HG03139 (cell line): Measurements from ENCODE around the gene OBP2B.
"Not testable (repeated sequence)": the region's sequence is repeated elsewhere in the genome, so short reads cannot be mapped to it uniquely, and the experiment has no call there.

Experiments used
- ATAC-seq: cut with Tn5 transposase; IDR thresholded peaks from one replicate; pipeline ENCODE4 v1.9.1; 2021; ENCODE audit not compliant: unreplicated experiment

Gene OBP2B

DNA sequence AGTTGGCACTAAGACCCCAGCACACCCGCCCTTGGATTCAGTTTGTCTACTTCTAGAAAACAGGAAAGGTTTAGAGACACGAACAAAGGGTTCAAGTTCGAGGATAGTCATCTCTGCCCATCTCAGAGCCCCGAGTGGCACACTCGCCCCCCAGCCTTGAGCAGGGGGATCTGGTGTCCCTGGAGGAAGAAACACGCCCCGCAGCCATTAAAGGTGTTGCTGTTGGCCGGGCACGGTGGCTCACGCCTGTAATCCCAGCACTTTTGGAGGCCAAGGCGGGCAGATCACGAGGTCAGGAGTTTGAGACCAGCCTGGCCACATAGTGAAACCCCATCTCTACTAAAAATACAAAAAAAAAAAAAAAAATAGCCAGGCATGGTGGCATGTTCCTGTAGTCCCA lies 39.4 kb downstream of the OBP2B start:
- not testable (repeated sequence) for ATAC-seq

DNA sequence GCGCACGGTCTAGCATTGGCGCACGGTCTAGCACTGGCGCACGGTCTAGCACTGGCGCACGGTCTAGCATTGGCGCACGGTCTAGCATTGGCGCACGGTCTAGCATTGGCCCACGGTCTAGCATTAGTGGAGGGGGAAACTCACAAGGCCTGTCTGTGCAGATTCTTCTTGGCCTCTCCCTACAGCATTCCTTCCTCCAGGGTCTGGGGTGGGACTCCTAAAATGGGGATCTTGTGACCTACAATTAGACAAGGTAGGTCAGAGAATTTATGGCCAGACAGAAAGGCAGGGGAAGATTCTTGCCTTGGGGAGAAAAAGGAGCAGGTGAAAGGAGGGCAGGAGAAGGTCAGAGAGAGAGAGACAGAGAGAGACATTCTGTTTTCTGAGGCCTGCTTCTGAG lies 39.9 kb downstream of the OBP2B start:
- no peak for ATAC-seq

DNA sequence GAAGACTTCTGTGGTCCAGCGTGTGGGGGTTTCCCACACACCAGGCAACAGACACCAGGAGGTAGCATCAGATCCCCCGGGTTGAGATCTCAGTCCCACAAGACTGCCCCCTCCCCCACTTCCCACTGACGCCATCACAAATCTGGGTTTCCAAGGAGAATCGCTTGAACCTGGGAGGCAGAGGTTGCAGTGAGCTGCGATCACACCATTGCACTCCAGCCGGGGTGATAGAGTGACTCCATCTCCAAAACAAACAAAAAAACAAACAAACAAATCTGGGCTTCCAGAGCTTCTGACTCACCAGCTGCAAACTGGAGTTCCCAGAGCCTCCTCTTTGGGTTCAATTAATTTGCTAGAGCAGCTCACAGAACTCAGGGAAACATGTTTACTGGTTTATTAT lies 40.6 kb downstream of the OBP2B start:
- ATAC-seq = no peak

DNA sequence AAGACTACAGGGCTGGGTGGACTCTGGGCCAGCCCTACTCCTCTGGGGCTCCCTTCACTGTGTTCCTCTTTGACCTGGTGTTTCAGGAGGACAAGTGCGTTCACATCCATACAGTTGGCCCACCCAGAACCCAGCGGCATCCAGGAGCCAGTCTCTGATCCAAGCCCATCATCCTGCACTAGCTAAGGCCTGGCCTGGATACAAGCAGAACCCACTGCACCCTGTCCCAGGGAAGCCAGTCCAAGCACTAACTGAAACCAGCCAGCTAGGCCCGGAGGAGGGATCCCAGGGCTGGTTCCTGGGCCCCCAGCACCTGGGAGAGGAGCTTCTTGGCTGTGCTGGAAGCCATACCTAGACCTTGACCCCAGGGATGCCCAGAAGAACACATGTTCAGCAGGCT lies 41.3 kb downstream of the OBP2B start:
- no peak for ATAC-seq

DNA sequence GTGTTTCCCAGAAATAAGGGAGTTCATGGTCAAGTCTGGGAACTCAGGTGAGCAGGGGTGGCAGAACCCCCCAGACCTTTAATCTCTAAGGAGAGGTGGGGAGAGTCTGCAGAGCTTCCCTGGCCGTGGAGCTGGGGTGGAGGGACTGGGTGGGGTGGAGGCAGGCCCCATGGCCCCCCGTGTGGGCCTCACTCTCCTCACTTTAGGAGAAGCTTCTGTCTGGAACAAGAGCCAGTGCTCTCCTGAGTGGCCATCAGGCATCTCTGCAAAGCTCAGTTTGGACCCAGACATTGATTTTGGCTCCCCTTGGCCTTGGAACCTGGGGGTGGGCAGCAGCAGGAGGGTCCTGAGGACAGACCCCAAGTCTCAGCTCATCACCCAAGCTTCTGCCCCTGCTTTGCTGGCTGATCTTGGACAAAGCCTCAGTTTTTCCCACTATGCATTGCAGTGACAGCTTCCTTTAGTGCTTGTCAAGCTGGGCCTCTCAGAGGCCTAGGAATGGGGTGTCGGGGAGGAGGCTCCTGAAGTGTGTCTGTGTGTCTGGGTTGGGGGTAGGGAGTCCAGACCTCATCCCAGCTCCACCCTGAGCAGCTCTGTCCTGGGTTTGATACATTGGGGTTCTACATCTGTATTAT lies 41.8 kb downstream of the OBP2B start:
- ATAC-seq = no peak

DNA sequence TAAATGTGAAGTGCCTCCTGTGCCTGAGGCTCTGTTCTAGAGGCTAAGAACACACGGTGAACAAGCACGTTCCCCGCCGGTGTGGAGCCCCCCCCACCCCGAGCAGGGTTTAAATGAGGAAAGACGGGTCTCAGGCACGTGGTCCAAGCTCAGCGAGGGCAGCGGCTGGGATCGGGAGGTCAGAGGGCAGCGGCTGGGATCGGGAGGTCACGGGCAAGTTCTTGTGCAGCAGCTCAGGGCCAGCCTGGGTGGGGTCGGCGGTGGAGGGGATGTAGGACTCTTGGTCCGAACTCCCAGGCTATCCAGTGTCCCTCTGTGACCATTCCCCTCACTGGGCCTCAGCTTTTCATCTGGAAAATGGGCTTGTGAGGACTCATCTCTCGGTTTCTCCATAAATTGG lies 42.7 kb downstream of the OBP2B start:
- no peak for ATAC-seq

DNA sequence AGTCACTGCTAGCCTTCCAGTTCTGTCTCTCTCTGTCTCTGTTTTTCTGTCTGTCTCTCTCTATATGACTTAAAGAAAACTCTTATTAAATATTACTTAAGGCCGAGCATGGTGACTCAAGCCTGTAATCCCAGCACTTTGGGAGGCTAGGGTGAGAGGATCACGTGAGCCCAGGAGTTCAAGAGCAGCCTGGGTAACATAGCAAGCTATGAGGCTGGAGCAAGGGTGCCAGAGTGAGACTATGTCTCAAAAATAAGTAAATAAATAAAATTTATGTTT lies 43.7 kb downstream of the OBP2B start:
- ATAC-seq = no peak

DNA sequence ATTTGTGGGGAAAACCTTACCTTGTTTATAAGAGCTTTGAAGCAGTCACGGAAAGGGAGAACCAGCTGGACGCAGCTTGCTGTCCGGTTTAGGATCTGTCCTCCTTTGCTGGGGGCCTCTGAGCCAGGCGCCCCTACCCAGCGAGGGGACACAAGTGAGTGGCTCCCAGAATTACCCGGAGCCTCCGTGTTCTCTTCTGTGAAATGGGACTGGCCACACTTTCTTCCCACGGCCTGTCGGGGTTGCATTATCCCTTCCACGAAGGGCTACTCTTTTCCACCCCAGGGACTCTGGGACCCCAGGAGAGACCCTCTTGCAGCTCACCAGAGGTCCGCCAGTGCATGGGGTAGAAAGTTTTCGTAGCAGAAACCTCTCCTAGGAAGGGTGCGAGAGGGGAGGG lies 44.9 kb downstream of the OBP2B start:
- ATAC-seq = no peak

DNA sequence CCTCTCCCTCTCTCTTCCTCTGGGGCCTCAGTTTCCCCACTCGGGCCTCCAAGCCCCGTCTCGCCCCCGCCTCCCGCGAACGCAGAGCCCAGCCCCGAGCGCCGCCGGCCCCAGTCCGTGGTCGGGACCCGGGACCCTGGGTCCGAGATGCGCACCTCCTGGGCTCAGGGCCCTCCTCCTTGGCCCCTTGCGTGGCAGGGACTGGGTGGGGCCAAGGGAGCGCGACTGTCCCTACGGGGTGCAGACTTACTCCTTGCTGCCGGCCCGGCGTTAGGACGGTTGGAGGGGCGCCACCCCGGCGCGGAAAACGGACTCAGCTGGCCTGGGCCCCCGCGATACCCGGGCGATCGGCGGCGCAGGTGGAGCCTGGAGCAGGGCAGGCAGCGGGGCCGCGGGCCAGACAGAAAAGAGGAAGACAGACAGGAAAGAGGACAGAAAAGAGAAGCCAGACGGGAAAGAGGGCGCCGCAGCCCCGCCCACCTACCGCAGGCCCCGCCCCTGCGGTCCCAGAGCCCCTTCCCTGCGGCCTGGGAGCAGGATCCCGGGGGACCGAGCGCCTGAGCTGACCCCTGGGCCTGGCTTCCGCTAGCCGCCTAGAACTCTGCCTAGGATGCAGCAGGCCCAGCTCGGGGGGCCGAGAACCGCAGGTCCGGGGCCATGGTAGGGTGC lies 45.4 kb downstream of the OBP2B start, which contains the start of gene GBGT1:
Gene GBGT1, minus strand, starts transcription at position 411 of the 669 bp plus-strand sequence. CDS start 1,502 bp downstream, outside the sequence.
- no peak for ATAC-seq

DNA sequence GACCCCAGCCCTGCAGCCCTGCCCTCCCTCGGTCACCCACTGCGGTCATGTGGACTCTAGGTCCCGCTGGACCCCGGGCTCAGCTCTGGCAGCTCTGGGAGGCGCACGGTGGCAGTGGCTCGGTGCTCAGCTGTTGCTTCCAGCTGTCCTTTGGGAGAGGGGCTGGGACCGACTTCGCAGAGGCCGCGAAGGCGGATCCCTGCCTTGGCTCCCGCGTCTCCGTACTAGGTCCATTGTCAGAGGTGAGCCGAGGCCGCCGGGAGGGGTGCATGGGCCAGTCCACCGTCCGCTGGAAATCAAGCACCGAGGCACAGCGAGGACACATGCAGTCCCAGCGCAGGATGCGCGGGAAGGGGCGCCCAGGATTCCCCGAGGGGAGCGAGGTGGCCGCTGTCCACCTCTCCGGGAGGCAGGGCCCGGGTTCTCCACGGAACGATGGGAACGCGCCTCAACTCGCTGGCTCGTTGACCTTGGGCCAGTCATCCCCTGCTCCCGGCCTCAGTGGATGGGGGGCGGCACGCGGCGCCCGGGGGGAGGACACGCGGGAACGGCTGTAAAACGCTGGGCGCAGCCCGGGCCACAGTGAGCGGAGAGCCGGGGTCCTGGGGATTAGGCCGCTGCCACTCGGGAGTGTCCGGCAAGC lies 46.1 kb downstream of the OBP2B start:
- no peak for ATAC-seq

DNA sequence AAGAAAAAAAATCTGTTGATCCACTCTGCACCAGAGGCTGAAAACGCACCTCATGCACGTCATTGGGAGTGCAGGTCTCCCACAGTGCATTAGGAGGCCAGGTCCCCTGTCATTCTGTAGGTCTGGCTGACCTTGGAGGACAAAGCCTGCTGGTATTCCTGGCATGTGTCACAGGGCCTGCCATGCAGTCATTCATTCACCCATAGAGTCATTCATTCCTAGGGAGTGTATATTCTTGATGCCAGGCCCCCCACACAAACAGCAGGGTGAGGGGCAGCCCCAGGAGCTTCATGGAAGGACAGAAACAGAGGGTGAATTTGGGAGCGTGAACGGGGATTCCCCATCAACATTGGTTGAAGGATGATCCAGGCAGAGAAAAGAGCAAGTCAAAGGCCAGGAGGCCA lies 47.5 kb downstream of the OBP2B start:
- ATAC-seq = no peak

DNA sequence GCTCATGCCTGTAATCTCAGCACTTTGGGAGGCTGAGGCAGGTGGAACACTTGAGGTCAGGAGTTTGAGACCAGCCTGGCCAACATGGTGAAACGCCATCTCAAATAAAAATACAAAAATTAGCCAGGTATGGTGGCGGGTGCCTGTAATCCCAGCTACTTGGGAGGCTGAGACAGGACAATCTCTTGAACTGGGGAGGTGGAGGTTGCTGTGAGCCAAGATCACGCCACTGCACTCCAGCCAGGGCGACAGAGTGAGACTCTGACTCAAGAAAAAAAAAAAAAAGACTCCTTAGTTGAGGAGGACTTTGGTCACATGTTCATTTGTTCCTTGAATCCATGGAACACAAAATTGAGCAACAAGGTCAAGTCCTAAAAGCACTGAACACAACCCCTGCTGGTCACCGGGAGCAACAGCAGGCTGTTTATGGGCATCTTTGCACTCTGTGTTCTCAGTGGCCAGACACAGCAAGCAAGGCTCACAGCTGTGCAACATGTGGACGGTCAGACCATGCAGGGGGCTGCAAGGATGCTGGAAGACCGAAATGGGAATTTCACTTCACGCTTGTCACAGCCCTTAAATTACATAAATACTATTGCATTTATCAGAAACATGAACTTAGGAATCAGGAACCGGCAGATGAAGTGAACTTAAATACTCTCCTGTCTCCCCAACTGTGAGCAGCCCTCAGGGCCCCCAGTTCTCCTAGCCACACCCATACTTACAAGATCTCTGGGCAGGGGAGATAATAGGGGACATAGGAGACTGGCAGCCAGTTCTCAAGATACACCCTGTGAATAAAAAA lies 48.1 kb downstream of the OBP2B start:
- no peak for ATAC-seq

DNA sequence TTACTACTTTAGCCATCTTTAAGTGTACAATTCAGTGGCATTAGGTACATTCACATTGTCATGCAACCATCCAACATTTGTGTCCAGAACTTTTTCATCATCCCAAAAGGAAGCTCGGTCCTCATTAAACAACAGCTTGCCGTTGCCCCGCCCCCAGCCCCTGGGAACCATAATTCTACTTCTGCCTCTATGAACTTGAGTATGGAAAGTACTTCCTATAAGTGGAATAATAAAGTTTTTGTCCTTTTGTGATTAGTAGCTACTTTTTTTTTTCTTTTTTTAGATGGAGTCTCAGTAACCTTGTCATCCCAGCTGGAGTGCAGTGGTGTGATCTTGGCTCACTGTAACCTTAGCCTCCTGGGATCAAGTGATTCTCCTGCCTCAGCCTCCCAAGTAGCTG lies 50.4 kb downstream of the OBP2B start:
- ATAC-seq = no peak
